HEK293 (cell line): Measurements from ENCODE around the gene PCSK2.
A peak's percentile ranks its signal among the peaks of the same experiment; 100 is the strongest.

Source experiments
- CTCF ChIA-PET: fragments of 350-600 bp; formaldehyde crosslinking; extraction: SDS; loops from one replicate; lab custom pipeline; 2021; ENCODE audit warnings: antibody characterized with exemption; lab: Yijun Ruan, JAX
- POLR2A ChIA-PET: fragments of 300-600 bp; formaldehyde crosslinking; extraction: SDS; loops from one replicate; lab custom pipeline; 2020; ENCODE audit warnings: antibody characterized with exemption, inconsistent platforms; lab: Yijun Ruan, JAX
- H3K27ac ChIP-seq: fragments of 200-500 bp; sonication (Bioruptor generic); 2 replicates; pipeline ENCODE4 v1.5.1; 2014; ENCODE audit warnings: low read depth, low read length, control low read depth, inconsistent platforms; ENCODE audit errors: extremely low read depth
- H3K36me3 ChIP-seq, 2 experiments: fragments of 200-500 bp in 1 of 2; sonication (Bioruptor generic) in 1 of 2; 1 replicate in 1 of 2; 2 replicates in 1 of 2; pipeline ENCODE4 v1.5.1; 2014 to 2017; ENCODE audit warnings: inconsistent platforms in 2 of 2, low read length in 2 of 2; ENCODE audit not compliant: control insufficient read depth in 2 of 2, insufficient read depth in 1 of 2
- H3K4me1 ChIP-seq: fragments of 200-500 bp; sonication (Bioruptor generic); 2 replicates; pipeline ENCODE4 v1.5.1; 2014; ENCODE audit warnings: mild to moderate bottlenecking, low read length, inconsistent platforms; ENCODE audit not compliant: control insufficient read depth, insufficient read depth
- H3K4me3 ChIP-seq: 2 replicates; pipeline ENCODE4 v1.5.1; 2011; ENCODE audit warnings: low read depth, mild to moderate bottlenecking, control low read depth, low read length, moderate library complexity
- H3K9me3 ChIP-seq: fragments of 200-500 bp; sonication (Bioruptor generic); 2 replicates; pipeline ENCODE4 v1.5.1; 2014; ENCODE audit warnings: low read depth, low read length, inconsistent platforms; ENCODE audit not compliant: control insufficient read depth, insufficient read depth
- HIC1 ChIP-seq: fragments of 450-650 bp; formaldehyde crosslinking; IDR thresholded peaks from 2 replicates; pipeline ENCODE4 v1.5.1; 2016; ENCODE audit warnings: missing biosample characterization, missing genetic modification characterization
- IKZF3 ChIP-seq: fragments of 450-650 bp; IDR thresholded peaks from 2 replicates; pipeline ENCODE4 v1.5.0; 2018; ENCODE audit warnings: missing biosample characterization, mild to moderate bottlenecking, missing genetic modification characterization, moderate library complexity
- INSM2 ChIP-seq: fragments of 450-650 bp; formaldehyde crosslinking; IDR thresholded peaks from 2 replicates; pipeline ENCODE4 v1.5.1; 2016; ENCODE audit warnings: missing biosample characterization, missing genetic modification characterization
- MZF1 ChIP-seq: fragments of 450-650 bp; formaldehyde crosslinking; IDR thresholded peaks from 2 replicates; pipeline ENCODE4 v1.5.1; 2017; ENCODE audit warnings: missing biosample characterization, missing genetic modification characterization, borderline replicate concordance
- PRDM10 ChIP-seq: fragments of 450-650 bp; formaldehyde crosslinking; IDR thresholded peaks from 2 replicates; pipeline ENCODE4 v1.5.1; 2016; ENCODE audit warnings: missing biosample characterization, missing genetic modification characterization
- PRDM2 ChIP-seq: fragments of 450-650 bp; formaldehyde crosslinking; IDR thresholded peaks from 2 replicates; pipeline ENCODE4 v1.5.1; 2016; ENCODE audit warnings: missing biosample characterization, missing genetic modification characterization, borderline replicate concordance
- SP2 ChIP-seq: fragments of 450-650 bp; formaldehyde crosslinking; IDR thresholded peaks from 2 replicates; pipeline ENCODE4 v1.5.1; 2016; ENCODE audit warnings: missing biosample characterization, missing genetic modification characterization
- SP3 ChIP-seq: fragments of 450-650 bp; formaldehyde crosslinking; IDR thresholded peaks from 2 replicates; pipeline ENCODE4 v1.5.1; 2016; ENCODE audit warnings: missing biosample characterization, missing genetic modification characterization
- ZBTB10 ChIP-seq: fragments of 450-650 bp; formaldehyde crosslinking; IDR thresholded peaks from 2 replicates; pipeline ENCODE4 v1.5.1; 2016; ENCODE audit warnings: missing biosample characterization, missing genetic modification characterization
- ZBTB26 ChIP-seq: fragments of 450-650 bp; formaldehyde crosslinking; optimal IDR thresholded peaks from 2 replicates; pipeline ENCODE3; 2016; ENCODE audit warnings: missing biosample characterization, mild to moderate bottlenecking, missing genetic modification characterization
- ZBTB48 ChIP-seq: fragments of 450-650 bp; formaldehyde crosslinking; IDR thresholded peaks from 2 replicates; pipeline ENCODE4 v1.5.1; 2016; ENCODE audit warnings: missing biosample characterization, missing genetic modification characterization
- ZBTB7A ChIP-seq: fragments of 450-650 bp; formaldehyde crosslinking; IDR thresholded peaks from 2 replicates; pipeline ENCODE4 v1.5.1; 2016; ENCODE audit warnings: low read depth, missing biosample characterization, missing genetic modification characterization
- ZNF398 ChIP-seq: fragments of 450-650 bp; formaldehyde crosslinking; IDR thresholded peaks from 2 replicates; pipeline ENCODE4 v1.5.1; 2017; ENCODE audit warnings: missing biosample characterization, missing genetic modification characterization
- ZNF561 ChIP-seq: fragments of 450-650 bp; IDR thresholded peaks from 2 replicates; pipeline ENCODE4 v1.5.1; 2018; ENCODE audit warnings: missing biosample characterization, missing genetic modification characterization, borderline replicate concordance
- ZNF629 ChIP-seq: fragments of 450-650 bp; formaldehyde crosslinking; IDR thresholded peaks from 2 replicates; pipeline ENCODE4 v1.5.1; 2017; ENCODE audit warnings: missing biosample characterization, missing genetic modification characterization

PCSK2 gene

GRCh38 chr20:17226410-17227218 is at the start of gene PCSK2:
TSS of gene PCSK2 (plus strand) at chr20:17227040. CDS start at chr20:17227306, 266 bp downstream.
- CTCF ChIA-PET = interaction anchor here (0.8 kb wide), 1 partner anchor 165 kb away, joined by 3 read pairs; no protein-coding TSS in a partner anchor
- peak within 1 kb of the TSS; percentile 31 for H3K4me3 ChIP-seq
- TF ChIP-seq ZNF629 (tag by site-specific recombination) (peak; percentile 83), MZF1 (tag by site-specific recombination) (peak; percentile 80; the same call in 1 of the 2 replicates), ZBTB7A (tag by site-specific recombination) (0 out of 2 replicates have a peak, but pooled peaks have one; percentile 56), ZNF561 (tag by site-specific recombination) (0 out of 2 replicates have a peak, but pooled peaks have one; percentile 23), ZBTB26 (tag by site-specific recombination) (peak; percentile 67), ZBTB48 (tag by site-specific recombination) (peak; percentile 65; the same call in 1 of the 2 replicates), IKZF3 (tag by site-specific recombination) (no peak), PRDM10 (tag by site-specific recombination) (peak; percentile 74), HIC1 (tag by site-specific recombination) (peak; percentile 47; the same call in 1 of the 2 replicates), ZBTB10 (tag by site-specific recombination) (peak; percentile 70), INSM2 (tag by site-specific recombination) (peak; percentile 53; the same call in 1 of the 2 replicates), ZNF398 (peak; percentile 83), PRDM2 (no peak), SP3 (tag by site-specific recombination) (peak; percentile 51), SP2 (peak; percentile 32; the same call in 1 of the 2 replicates)

More at GRCh38 chr20:17226410-17227218, at the start of gene PCSK2:
- Histone ChIP-seq H3K36me3 (no peaks in the 10 kb centered on the region), H3K27ac (peak within 1 kb of the TSS; percentile 4; the same call in 1 of the 2 replicates), H3K4me1 (peaks cover 19% of the 10 kb centered on the region), H3K9me3 (no peaks in the 10 kb centered on the region)
- POLR2A ChIA-PET = no interaction called here
